Sigmoid colon (tissue), 4 donors: ENCODE measurements around the gene LMAN2.
A peak's percentile ranks its signal among the peaks of the same experiment; 100 is the strongest.

Experiments used
- CTCF ChIP-seq, 4 experiments: fragments of 450-650 bp in 3 of 4; fragments of 200-600 bp in 1 of 4; IDR thresholded peaks; one replicate each; pipeline ENCODE4 v1.5.1; 2016 to 2019; ENCODE audit warnings: antibody characterized with exemption in 4 of 4, mild to moderate bottlenecking in 3 of 4, moderate library complexity in 2 of 4
- POLR2AphosphoS5 ChIP-seq, 4 donors: sonication (generic); formaldehyde crosslinking; IDR thresholded peaks; one replicate each; pipeline ENCODE4 v1.6.1; 2017; ENCODE audit warnings: antibody characterized with exemption in 4 of 4

GRCh38 chr5:177351392-177352329 lies at the start of gene LMAN2:
- TF ChIP-seq CTCF (IDR thresholded peaks at IDR 0.05) (no peak), POLR2AphosphoS5 (IDR thresholded peaks at IDR 0.05) (peak; percentile 42 to 87 (median 68))
